ENCODE results near the gene LMO7.

Gene LMO7

GRCh38 chr13:75811841-75812240 is 175.7 kb downstream of the LMO7 start:
- DNase-seq, result no peak
- in situ Hi-C loops (cut with MboI; ENCODE audit: low pct_unique_long_range_greater_than_20kb, low sequenced_read_pairs), result no loop called here

DNA sequence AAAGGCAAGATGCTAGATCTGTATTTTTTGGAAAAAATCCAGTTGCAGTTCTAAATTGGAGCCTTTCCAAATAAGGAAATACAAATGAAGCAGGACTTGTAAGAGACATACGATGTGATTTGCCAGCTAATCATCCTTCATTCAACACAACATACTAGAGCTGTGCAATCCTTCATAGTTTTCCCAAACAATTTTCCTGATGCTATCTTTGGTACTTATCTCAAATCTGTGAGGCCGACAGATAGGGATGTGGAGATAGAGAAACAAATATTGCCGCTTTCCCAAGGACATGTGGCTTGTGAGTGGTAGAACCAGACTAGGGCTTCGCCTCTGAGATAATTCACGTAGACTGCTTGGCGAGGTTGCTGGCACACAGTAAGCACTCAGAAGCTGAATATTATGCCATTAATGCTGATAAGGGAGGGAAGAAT is 176.6 kb downstream of the LMO7 start:
- DNase-seq, result no peak
- in situ Hi-C loops (cut with MboI; ENCODE audit: low pct_unique_long_range_greater_than_20kb, low sequenced_read_pairs), result no loop called here

GRCh38 chr13:75813323-75813722 is 177.2 kb downstream of the LMO7 start:
- in situ Hi-C loops (cut with MboI; ENCODE audit: low pct_unique_long_range_greater_than_20kb, low sequenced_read_pairs), result no loop called here
- no peak for DNase-seq

GRCh38 chr13:75818179-75818967 is 182.2 kb downstream of the LMO7 start:
- in situ Hi-C loops (cut with MboI; ENCODE audit: low pct_unique_long_range_greater_than_20kb, low sequenced_read_pairs), result no loop called here
- no peak for DNase-seq

- DNase-seq, result no peak
- in situ Hi-C loops (cut with MboI; ENCODE audit: low pct_unique_long_range_greater_than_20kb, low sequenced_read_pairs), result no loop called here
Observed at GRCh38 chr13:75818968-75819225, 182.8 kb downstream of the LMO7 start.

- in situ Hi-C loops (cut with MboI; ENCODE audit: low pct_unique_long_range_greater_than_20kb, low sequenced_read_pairs), result no loop called here
Observed at GRCh38 chr13:75825161-75825560, 189.0 kb downstream of the LMO7 start.

DNA sequence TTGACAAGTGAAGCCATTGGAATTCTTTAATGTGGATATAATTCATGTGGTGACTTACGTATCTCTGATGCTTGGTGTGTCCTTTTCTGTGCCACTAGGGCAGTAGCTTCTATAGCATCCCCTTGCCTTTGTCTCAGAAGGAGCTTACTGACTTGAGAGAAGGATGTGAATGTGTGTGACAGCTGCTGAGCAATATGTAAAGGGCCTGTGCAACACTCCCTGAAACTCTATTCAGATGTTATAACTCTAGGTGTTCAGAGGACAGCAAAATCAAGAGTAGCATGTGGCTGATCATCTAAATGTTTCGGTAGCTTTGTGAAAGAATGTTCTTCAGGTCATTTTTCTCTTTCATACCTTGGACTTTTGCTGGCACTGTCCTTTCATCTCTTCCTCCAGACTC is 189.5 kb downstream of the LMO7 start:
- in situ Hi-C loops (cut with MboI; ENCODE audit: low pct_unique_long_range_greater_than_20kb, low sequenced_read_pairs), result no loop called here
- DNase-seq, result no peak

More at GRCh38 chr13:75825161-75825560, 189.0 kb downstream of the LMO7 start:
- no peak for DNase-seq

GRCh38 chr13:75826391-75826790 is 190.3 kb downstream of the LMO7 start:
- in situ Hi-C loops (cut with MboI; ENCODE audit: low pct_unique_long_range_greater_than_20kb, low sequenced_read_pairs), result no loop called here
- DNase-seq, result no peak

DNA sequence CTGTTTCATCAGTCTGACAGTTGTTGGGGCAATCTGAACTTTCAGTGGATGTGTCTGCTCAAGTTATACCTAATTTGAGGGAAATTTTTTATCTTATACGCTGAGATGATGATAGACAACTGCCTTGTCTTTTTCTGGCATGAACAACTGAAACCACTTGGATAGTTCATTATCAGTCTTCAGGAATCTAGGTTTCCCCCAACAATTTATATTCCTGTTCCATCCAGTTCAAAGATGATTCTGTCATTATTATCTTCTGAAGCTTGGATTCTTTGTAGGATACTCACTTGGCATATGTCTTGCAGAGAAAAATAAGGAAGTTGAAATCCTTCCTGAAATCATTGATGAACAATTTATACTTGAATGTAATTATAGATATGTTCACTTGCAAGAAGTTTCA is 193.7 kb downstream of the LMO7 start:
- in situ Hi-C loops (cut with MboI; ENCODE audit: low pct_unique_long_range_greater_than_20kb, low sequenced_read_pairs), result no loop called here

GRCh38 chr13:75830842-75831241 is 194.7 kb downstream of the LMO7 start:
- DNase-seq, result no peak
- in situ Hi-C loops (cut with MboI; ENCODE audit: low pct_unique_long_range_greater_than_20kb, low sequenced_read_pairs), result no loop called here

More for the DNA sequence above, 193.7 kb downstream of the LMO7 start:
- DNase-seq, result no peak

GRCh38 chr13:75831389-75831788 is 195.3 kb downstream of the LMO7 start:
- DNase-seq, result no peak
- in situ Hi-C loops (cut with MboI; ENCODE audit: low pct_unique_long_range_greater_than_20kb, low sequenced_read_pairs), result no loop called here

DNA sequence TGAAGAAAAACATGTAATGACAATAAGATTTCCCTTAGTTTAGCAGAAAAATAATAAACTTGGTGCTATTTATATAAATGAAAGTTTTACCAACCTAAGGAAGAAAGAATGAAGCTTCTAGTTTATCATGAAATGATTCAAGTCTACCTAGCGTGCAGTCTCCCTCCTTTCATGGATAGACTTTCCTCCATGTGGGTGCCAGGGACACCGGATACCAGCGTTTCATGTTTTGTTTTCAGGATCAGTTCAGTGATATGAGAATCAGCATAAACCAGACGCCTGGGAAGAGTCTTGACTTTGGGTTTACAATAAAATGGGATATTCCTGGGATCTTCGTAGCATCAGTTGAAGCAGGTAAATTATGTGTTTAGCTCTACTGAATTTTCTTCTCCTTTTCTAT is 196.7 kb downstream of the LMO7 start:
- no peak for DNase-seq
- in situ Hi-C loops (cut with MboI; ENCODE audit: low pct_unique_long_range_greater_than_20kb, low sequenced_read_pairs), result no loop called here

GRCh38 chr13:75836441-75836840 is 200.3 kb downstream of the LMO7 start:
- in situ Hi-C loops (cut with MboI; ENCODE audit: low pct_unique_long_range_greater_than_20kb, low sequenced_read_pairs), result no loop called here
- DNase-seq, result no peak

DNA sequence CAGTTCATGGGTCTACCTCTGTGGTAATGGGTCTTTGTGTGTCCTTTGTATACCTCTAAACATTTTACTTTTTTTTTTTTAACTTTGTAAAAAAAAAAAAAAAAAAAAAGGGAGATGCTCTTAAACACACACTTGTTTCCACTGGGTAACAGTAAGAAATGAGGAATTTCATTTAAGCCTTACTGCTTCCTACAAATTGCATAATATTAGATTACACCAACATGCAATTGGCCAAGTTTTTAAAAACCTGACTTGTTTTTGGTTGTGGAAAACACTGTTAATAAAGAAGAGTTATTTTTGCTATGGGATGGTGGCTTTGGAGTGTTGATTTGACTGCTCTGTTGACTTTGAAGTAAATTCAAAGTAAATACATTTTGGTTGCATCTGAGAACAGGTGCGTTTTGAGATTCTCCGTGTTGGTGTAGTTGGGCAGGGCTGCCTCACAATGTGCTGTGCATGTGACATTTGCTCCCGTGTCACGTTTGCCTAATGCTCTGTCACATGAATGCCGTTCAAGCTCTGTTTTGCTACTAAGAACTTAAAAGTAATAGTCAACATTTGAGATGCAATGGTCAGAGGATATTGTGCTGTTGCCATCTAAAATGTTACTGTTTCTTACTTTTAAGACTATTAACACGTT is 202.4 kb downstream of the LMO7 start:
- in situ Hi-C loops (cut with MboI; ENCODE audit: low pct_unique_long_range_greater_than_20kb, low sequenced_read_pairs), result no loop called here
- DNase-seq, result no peak

DNA sequence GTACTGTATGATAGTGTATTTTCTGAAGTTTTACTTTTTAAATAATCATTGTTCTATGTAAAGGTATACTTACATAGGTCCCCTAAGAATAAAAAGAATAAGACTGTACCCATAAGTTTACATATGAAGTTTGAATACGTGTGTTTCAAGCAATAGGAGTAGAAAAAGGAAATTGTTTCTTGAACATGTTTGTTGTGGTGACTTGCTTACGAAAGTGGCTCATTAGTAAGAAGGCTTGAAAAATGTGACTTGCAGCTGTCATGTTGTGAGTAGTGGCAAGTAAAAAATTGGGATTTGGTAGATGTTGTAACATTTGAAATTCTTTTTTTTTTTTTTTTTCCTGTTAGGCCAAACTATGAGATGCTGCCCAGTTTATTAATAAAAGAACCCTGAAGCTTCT is 203.3 kb downstream of the LMO7 start:
- no peak for DNase-seq
- in situ Hi-C loops (cut with MboI; ENCODE audit: low pct_unique_long_range_greater_than_20kb, low sequenced_read_pairs), result no loop called here

DNA sequence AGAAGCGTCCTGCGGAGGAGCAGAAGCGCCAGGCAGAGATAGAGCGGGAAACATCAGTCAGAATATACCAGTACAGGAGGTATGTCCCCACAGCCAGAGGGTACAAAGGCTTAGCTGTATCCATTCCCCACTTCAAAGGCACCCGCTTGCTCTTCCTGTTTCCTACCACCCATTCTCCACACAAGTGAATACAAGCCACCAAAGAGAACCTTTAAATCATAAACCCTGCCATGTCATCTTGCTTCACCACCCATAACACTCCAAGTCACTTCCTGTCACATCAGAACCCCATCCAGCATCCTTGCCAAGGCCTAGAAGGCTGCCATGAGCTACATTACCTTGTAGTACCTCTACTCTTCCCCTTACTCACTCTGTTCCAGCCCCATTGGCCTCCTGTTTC is 205.8 kb downstream of the LMO7 start:
- in situ Hi-C loops (cut with MboI; ENCODE audit: low pct_unique_long_range_greater_than_20kb, low sequenced_read_pairs), result no loop called here

GRCh38 chr13:75843074-75843473 is 206.9 kb downstream of the LMO7 start:
- DNase-seq, result no peak
- in situ Hi-C loops (cut with MboI; ENCODE audit: low pct_unique_long_range_greater_than_20kb, low sequenced_read_pairs), result no loop called here

More for the DNA sequence above, 205.8 kb downstream of the LMO7 start:
- no peak for DNase-seq

- in situ Hi-C loops (cut with MboI; ENCODE audit: low pct_unique_long_range_greater_than_20kb, low sequenced_read_pairs), result no loop called here
- no peak for DNase-seq
Observed at GRCh38 chr13:75843991-75844390, 207.9 kb downstream of the LMO7 start.

DNA sequence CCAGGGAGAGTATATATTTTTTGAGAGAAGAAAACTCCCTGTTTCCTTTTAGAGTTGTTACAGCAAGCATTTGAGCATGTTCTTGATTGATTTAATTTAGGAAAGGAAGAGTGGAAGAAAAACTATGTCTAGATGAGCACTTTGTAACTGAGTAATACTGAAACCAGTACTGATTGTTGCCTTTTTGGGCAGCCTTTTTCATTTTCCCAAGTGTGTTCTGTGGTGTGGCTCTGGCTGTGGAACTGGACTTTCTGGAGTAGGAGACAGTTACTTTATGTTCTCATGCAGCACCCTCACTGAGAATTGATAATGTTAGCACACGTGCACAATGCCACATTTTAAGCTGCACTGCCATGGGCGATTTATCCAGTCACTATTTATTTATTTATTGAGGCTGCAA is 211.5 kb downstream of the LMO7 start:
- in situ Hi-C loops (cut with MboI; ENCODE audit: low pct_unique_long_range_greater_than_20kb, low sequenced_read_pairs), result no loop called here

DNA sequence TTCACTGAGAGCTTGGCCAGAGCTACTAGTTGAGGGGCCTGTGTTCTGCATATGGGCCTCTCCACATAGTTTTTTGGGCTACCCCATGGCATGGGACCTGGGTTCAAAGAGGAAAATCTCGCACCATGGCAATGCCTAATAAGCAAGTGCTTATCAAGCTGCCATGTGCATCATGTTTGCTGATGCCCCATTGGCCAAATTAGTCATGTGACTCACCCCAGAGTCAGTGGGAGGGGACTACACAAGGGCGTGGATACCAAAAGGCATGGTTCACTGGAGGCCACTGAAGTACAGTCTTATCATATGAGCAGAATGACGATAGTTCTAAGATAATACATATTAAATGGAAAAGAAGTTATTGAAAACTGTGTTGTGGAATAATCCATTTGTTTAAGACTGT is 214.8 kb downstream of the LMO7 start:
- in situ Hi-C loops (cut with MboI; ENCODE audit: low pct_unique_long_range_greater_than_20kb, low sequenced_read_pairs), result no loop called here

More for the DNA sequence above, 211.5 kb downstream of the LMO7 start:
- no peak for DNase-seq

DNA sequence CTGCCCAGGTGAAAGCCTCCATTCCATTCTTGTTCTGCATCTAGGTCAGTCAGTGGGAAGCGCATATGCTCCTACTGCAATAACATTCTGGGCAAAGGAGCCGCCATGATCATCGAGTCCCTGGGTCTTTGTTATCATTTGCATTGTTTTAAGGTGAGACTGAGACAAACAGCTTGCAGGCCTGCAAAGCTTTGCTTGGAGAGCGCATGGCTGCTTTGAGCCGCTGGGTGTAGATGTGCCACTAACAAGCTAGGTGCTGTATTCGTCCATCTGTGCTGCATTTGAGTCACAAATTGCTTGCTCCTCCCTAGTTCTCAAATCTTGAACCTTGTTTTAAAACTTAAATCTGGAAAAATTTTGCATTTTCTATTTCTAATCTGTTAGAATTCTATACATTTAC is 219.1 kb downstream of the LMO7 start:
- in situ Hi-C loops (cut with MboI; ENCODE audit: low pct_unique_long_range_greater_than_20kb, low sequenced_read_pairs), result no loop called here
- DNase-seq, result no peak

More for the DNA sequence above, 214.8 kb downstream of the LMO7 start:
- DNase-seq, result no peak

All from KBM-7 (cell line).